K562 (cell line): Measurements from ENCODE around the gene NRCAM. TPM values are rescaled to one million over a fixed set of nuclear protein-coding genes. Genes with fewer than 3 reads are reported as not detected.

Experiments used
- ARID4B ChIP-seq: sonication (generic); formaldehyde crosslinking; IDR thresholded peaks from 2 replicates; pipeline ENCODE4 v1.8.0; 2022; ENCODE audit warnings: mild to moderate bottlenecking, missing genetic modification reagents
- CREB3L1 ChIP-seq: fragments of 450-650 bp; IDR thresholded peaks from 2 replicates; pipeline ENCODE4 v1.6.1; 2014; ENCODE audit warnings: low read depth, mild to moderate bottlenecking, moderate library complexity, borderline replicate concordance
- CTCF ChIP-seq, 3 experiments: IDR thresholded peaks in 2 of 3; conservative IDR thresholded peaks in 1 of 3; 2 replicates each; pipeline ENCODE4 v1.5.1; 2011 to 2012; ENCODE audit warnings: low read length in 3 of 3, mild to moderate bottlenecking in 3 of 3, control low read depth in 2 of 3, improper control_type of control experiment in 1 of 3, inconsistent platforms in 1 of 3, low read depth in 1 of 3, mixed read lengths in 1 of 3, moderate library complexity in 1 of 3; ENCODE audit not compliant: insufficient read depth in 2 of 3
- DNMT1 ChIP-seq: fragments of 450-650 bp; IDR thresholded peaks from 2 replicates; pipeline ENCODE4 v1.6.1; 2016; ENCODE audit warnings: antibody characterized with exemption, mild to moderate bottlenecking
- GTF2A2 ChIP-seq: IDR thresholded peaks from 2 replicates; pipeline ENCODE4 v1.6.1; 2016; ENCODE audit warnings: mild to moderate bottlenecking, missing genetic modification characterization, missing compliant biosample characterization
- MAFG ChIP-seq: fragments of 450-650 bp; conservative IDR thresholded peaks from 2 replicates; pipeline ENCODE4 v1.6.1; 2016; ENCODE audit warnings: missing genetic modification characterization, missing compliant biosample characterization
- MEF2D ChIP-seq: conservative IDR thresholded peaks from 2 replicates; pipeline ENCODE4 v1.6.1; 2016; ENCODE audit warnings: low read depth, missing genetic modification characterization, missing compliant biosample characterization
- NFYB ChIP-seq: IDR thresholded peaks from 2 replicates; pipeline ENCODE4 v1.6.1; 2011; ENCODE audit warnings: mild to moderate bottlenecking, moderate library complexity; ENCODE audit not compliant: insufficient read length; ENCODE audit errors: extremely low read depth
- POLR2G ChIP-seq: fragments of 200-400 bp; formaldehyde crosslinking; IDR thresholded peaks from 2 replicates; pipeline ENCODE4 v1.6.1; 2017; ENCODE audit warnings: low read depth, mild to moderate bottlenecking, antibody characterized with exemption, low read length, moderate library complexity
- PTBP1 ChIP-seq: fragments of 200-400 bp; formaldehyde crosslinking; IDR thresholded peaks from 2 replicates; pipeline ENCODE4 v1.6.1; 2017; ENCODE audit warnings: low read depth, low read length
- TAF15 ChIP-seq: fragments of 200-400 bp; formaldehyde crosslinking; IDR thresholded peaks from 2 replicates; pipeline ENCODE4 v1.6.1; 2017; ENCODE audit warnings: mild to moderate bottlenecking, low read depth, low read length, moderate library complexity
- TBL1XR1 ChIP-seq, 2 experiments: IDR thresholded peaks; 2 replicates each; pipeline ENCODE4 v1.6.1; 2012; ENCODE audit warnings: improper control_type of control experiment in 2 of 2, low read length in 2 of 2, mild to moderate bottlenecking in 1 of 2
- polyA plus RNA-seq, 8 experiments: library from polyadenylated mRNA; depleted of rRNA in 4 of 8; stranded (reverse) in 5 of 8; unstranded in 3 of 8; fragments of >200 nt; fragmentation: Nextera tagmentation in 2 of 8; fragmentation: Illumina TruSeq in 1 of 8; extraction: Ambion mirVana in 2 of 8; extraction: Trizol in 1 of 8; gene quantifications; 2 replicates each; pipeline versions ENCODE4 v1.2.1 to v1.2.3, GENCODE V29; 2011 to 2014; ENCODE audit warnings: inconsistent platforms in 1 of 8, missing spikeins in 1 of 8
- total RNA-seq, 7 experiments: library from RNA; depleted of rRNA in 6 of 7; stranded (reverse); fragments of >200 nt in 6 of 7; fragmentation: Illumina TruSeq in 2 of 7; extraction: Trizol in 2 of 7; gene quantifications; 2 replicates each; pipeline versions ENCODE4 v1.2.1 to v1.2.3, GENCODE V29; 2011 to 2021; ENCODE audit warnings: low replicate concordance in 1 of 7
- TF ChIP-seq, protein P1 (sequence below), 2 experiments: fragments of 450-650 bp; IDR thresholded peaks; 2 replicates each; pipeline ENCODE4 v1.6.1; 2018; ENCODE audit warnings: mild to moderate bottlenecking in 2 of 2, low read depth in 1 of 2; ENCODE audit not compliant: partially characterized antibody in 2 of 2

Gene NRCAM
- total and polyA plus RNA-seq, 9 of the 15 experiments (the other 6 are each of a cell fraction or from before 2014, with no cell fraction given): 0.03 to 0.54 (median 0.12) TPM; not detected in 1

DNA sequence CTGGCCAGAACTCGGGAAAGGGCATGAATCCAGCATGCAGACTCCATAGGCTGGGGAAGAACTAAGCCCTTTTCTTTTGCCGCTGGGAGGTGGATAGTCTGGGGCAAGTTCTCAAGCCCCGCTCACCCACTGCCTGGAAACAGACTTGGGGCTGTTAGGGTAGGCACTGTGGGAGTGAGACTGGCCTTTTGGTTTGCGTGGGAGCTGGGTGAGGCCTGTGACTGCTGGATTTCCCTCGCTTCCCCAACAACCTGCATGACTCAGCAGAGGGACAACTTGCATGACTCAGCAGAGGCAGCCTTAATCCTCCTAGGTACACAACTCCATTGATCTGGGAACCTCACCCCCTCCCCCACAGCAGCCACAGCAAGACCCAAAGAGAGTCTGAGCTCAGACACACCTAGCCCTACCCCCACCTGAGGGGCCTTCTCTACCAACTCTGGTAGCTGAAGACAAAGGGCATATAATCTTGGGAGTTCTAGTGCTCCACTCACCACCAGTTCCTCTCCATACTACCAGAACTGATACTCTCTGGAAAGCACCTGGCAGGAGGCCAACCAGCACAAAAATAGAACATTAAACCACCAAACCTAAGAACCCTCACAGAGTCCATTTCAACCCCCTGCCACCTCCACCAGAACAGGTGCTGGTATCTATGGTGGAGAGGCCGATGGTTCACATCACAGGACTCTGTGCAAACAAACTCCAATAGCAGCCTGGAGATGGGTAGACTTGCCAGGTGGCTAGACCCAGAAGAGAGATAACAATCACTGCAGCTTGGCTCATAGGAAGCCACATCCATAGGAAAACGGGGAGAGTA lies 244.6 kb downstream of the NRCAM start (continued):
- TF ChIP-seq CREB3L1: peak; percentile 71; the same call in 1 of the 2 replicates
- no peak for TF ChIP-seq DNMT1
- peak; percentile 59 for TF ChIP-seq MEF2D (tag)
- TF ChIP-seq MAFG (tag): peak; percentile 99
- TF ChIP-seq TBL1XR1 (IDR thresholded peaks at IDR 0.05; ENCODE audit: low read length in 2 of 2): peak in 1 of 2 experiments; percentile 53; a peak in 1 of 4 replicates
- TF ChIP-seq, protein P1, sequence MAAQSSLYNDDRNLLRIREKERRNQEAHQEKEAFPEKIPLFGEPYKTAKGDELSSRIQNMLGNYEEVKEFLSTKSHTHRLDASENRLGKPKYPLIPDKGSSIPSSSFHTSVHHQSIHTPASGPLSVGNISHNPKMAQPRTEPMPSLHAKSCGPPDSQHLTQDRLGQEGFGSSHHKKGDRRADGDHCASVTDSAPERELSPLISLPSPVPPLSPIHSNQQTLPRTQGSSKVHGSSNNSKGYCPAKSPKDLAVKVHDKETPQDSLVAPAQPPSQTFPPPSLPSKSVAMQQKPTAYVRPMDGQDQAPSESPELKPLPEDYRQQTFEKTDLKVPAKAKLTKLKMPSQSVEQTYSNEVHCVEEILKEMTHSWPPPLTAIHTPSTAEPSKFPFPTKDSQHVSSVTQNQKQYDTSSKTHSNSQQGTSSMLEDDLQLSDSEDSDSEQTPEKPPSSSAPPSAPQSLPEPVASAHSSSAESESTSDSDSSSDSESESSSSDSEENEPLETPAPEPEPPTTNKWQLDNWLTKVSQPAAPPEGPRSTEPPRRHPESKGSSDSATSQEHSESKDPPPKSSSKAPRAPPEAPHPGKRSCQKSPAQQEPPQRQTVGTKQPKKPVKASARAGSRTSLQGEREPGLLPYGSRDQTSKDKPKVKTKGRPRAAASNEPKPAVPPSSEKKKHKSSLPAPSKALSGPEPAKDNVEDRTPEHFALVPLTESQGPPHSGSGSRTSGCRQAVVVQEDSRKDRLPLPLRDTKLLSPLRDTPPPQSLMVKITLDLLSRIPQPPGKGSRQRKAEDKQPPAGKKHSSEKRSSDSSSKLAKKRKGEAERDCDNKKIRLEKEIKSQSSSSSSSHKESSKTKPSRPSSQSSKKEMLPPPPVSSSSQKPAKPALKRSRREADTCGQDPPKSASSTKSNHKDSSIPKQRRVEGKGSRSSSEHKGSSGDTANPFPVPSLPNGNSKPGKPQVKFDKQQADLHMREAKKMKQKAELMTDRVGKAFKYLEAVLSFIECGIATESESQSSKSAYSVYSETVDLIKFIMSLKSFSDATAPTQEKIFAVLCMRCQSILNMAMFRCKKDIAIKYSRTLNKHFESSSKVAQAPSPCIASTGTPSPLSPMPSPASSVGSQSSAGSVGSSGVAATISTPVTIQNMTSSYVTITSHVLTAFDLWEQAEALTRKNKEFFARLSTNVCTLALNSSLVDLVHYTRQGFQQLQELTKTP (IDR thresholded peaks at IDR 0.05; ENCODE audit: low read depth in 1 of 2, partially characterized antibody in 2 of 2): peak in 1 of 2 experiments; percentile 81
- no peak for TF ChIP-seq NFYB
- peak; percentile 27; the same call in 1 of the 2 replicates for TF ChIP-seq ARID4B (CRISPR knock-in tag)
- no peak for TF ChIP-seq CTCF (IDR thresholded peaks at IDR 0.05 in 2 of 3, conservative IDR thresholded peaks at IDR 0.05 in 1 of 3; ENCODE audit: insufficient read depth in 2 of 3, low read depth in 1 of 3, low read length in 3 of 3)
- no peak for TF ChIP-seq POLR2G
- TF ChIP-seq PTBP1: 0 out of 2 replicates have a peak, but pooled peaks have one; percentile 48
- no peak for TF ChIP-seq TAF15
- no peak for TF ChIP-seq GTF2A2
